HEK293 (cell line): Measurements from ENCODE around the gene KCNJ15.

Experiments
- CTCF ChIA-PET: fragments of 350-600 bp; formaldehyde crosslinking; extraction: SDS; loops from one replicate; lab custom pipeline; 2021; ENCODE audit warnings: antibody characterized with exemption; lab: Yijun Ruan, JAX
- POLR2A ChIA-PET: fragments of 300-600 bp; formaldehyde crosslinking; extraction: SDS; loops from one replicate; lab custom pipeline; 2020; ENCODE audit warnings: antibody characterized with exemption, inconsistent platforms; lab: Yijun Ruan, JAX
- H3K27ac ChIP-seq: fragments of 200-500 bp; sonication (Bioruptor generic); 2 replicates; pipeline ENCODE4 v1.5.1; 2014; ENCODE audit warnings: low read depth, low read length, control low read depth, inconsistent platforms; ENCODE audit errors: extremely low read depth
- H3K36me3 ChIP-seq, 2 experiments: fragments of 200-500 bp in 1 of 2; sonication (Bioruptor generic) in 1 of 2; 1 replicate in 1 of 2; 2 replicates in 1 of 2; pipeline ENCODE4 v1.5.1; 2014 to 2017; ENCODE audit warnings: inconsistent platforms in 2 of 2, low read length in 2 of 2; ENCODE audit not compliant: control insufficient read depth in 2 of 2, insufficient read depth in 1 of 2
- H3K4me1 ChIP-seq: fragments of 200-500 bp; sonication (Bioruptor generic); 2 replicates; pipeline ENCODE4 v1.5.1; 2014; ENCODE audit warnings: mild to moderate bottlenecking, low read length, inconsistent platforms; ENCODE audit not compliant: control insufficient read depth, insufficient read depth
- H3K4me3 ChIP-seq: 2 replicates; pipeline ENCODE4 v1.5.1; 2011; ENCODE audit warnings: low read depth, mild to moderate bottlenecking, control low read depth, low read length, moderate library complexity
- H3K9me3 ChIP-seq: fragments of 200-500 bp; sonication (Bioruptor generic); 2 replicates; pipeline ENCODE4 v1.5.1; 2014; ENCODE audit warnings: low read depth, low read length, inconsistent platforms; ENCODE audit not compliant: control insufficient read depth, insufficient read depth
- IKZF3 ChIP-seq: fragments of 450-650 bp; IDR thresholded peaks from 2 replicates; pipeline ENCODE4 v1.5.0; 2018; ENCODE audit warnings: missing biosample characterization, mild to moderate bottlenecking, missing genetic modification characterization, moderate library complexity
- MZF1 ChIP-seq: fragments of 450-650 bp; formaldehyde crosslinking; IDR thresholded peaks from 2 replicates; pipeline ENCODE4 v1.5.1; 2017; ENCODE audit warnings: missing biosample characterization, missing genetic modification characterization, borderline replicate concordance
- PRDM1 ChIP-seq: fragments of 450-650 bp; formaldehyde crosslinking; IDR thresholded peaks from 2 replicates; pipeline ENCODE4; 2016; ENCODE audit warnings: missing biosample characterization, missing genetic modification characterization
- PRDM2 ChIP-seq: fragments of 450-650 bp; formaldehyde crosslinking; IDR thresholded peaks from 2 replicates; pipeline ENCODE4 v1.5.1; 2016; ENCODE audit warnings: missing biosample characterization, missing genetic modification characterization, borderline replicate concordance
- ZBTB21 ChIP-seq: fragments of 450-650 bp; formaldehyde crosslinking; IDR thresholded peaks from 2 replicates; pipeline ENCODE4 v1.5.1; 2017; ENCODE audit warnings: missing biosample characterization, missing genetic modification characterization
- ZBTB48 ChIP-seq: fragments of 450-650 bp; formaldehyde crosslinking; IDR thresholded peaks from 2 replicates; pipeline ENCODE4 v1.5.1; 2016; ENCODE audit warnings: missing biosample characterization, missing genetic modification characterization
- ZNF112 ChIP-seq: fragments of 450-650 bp; formaldehyde crosslinking; IDR thresholded peaks from 2 replicates; pipeline ENCODE4 v1.5.0; 2017; ENCODE audit warnings: missing biosample characterization, missing genetic modification characterization
- ZNF140 ChIP-seq: fragments of 450-650 bp; formaldehyde crosslinking; IDR thresholded peaks from 2 replicates; pipeline ENCODE4 v1.5.1; 2016; ENCODE audit warnings: missing biosample characterization, missing genetic modification characterization
- ZNF155 ChIP-seq: fragments of 450-650 bp; formaldehyde crosslinking; IDR thresholded peaks from 2 replicates; pipeline ENCODE4 v1.5.1; 2016; ENCODE audit warnings: missing biosample characterization, missing genetic modification characterization
- ZNF174 ChIP-seq: fragments of 450-650 bp; formaldehyde crosslinking; IDR thresholded peaks from 2 replicates; pipeline ENCODE4 v1.5.0; 2017; ENCODE audit warnings: missing biosample characterization, mild to moderate bottlenecking, missing genetic modification characterization
- ZNF23 ChIP-seq: fragments of 450-650 bp; formaldehyde crosslinking; IDR thresholded peaks from 2 replicates; pipeline ENCODE4 v1.5.1; 2016; ENCODE audit warnings: missing biosample characterization, missing genetic modification characterization, borderline replicate concordance
- ZNF239 ChIP-seq: fragments of 450-650 bp; formaldehyde crosslinking; IDR thresholded peaks from 2 replicates; pipeline ENCODE4 v1.5.1; 2016; ENCODE audit warnings: missing biosample characterization, missing genetic modification characterization
- ZNF24 ChIP-seq: fragments of 450-650 bp; formaldehyde crosslinking; IDR thresholded peaks from 2 replicates; pipeline ENCODE4 v1.5.1; 2016; ENCODE audit warnings: missing biosample characterization, missing genetic modification characterization
- ZNF248 ChIP-seq: fragments of 450-650 bp; formaldehyde crosslinking; IDR thresholded peaks from 2 replicates; pipeline ENCODE4 v1.5.1; 2017; ENCODE audit warnings: missing biosample characterization, missing genetic modification characterization
- ZNF391 ChIP-seq: fragments of 450-650 bp; formaldehyde crosslinking; IDR thresholded peaks from 2 replicates; pipeline ENCODE4 v1.5.1; 2016; ENCODE audit warnings: low read depth, missing biosample characterization, missing genetic modification characterization, borderline replicate concordance
- ZNF404 ChIP-seq: fragments of 450-650 bp; formaldehyde crosslinking; IDR thresholded peaks from 2 replicates; pipeline ENCODE4 v1.5.1; 2017; ENCODE audit warnings: missing biosample characterization, missing genetic modification characterization
- ZNF488 ChIP-seq: fragments of 450-650 bp; formaldehyde crosslinking; IDR thresholded peaks from 2 replicates; pipeline ENCODE4 v1.5.1; 2016; ENCODE audit warnings: missing biosample characterization, missing genetic modification characterization
- ZNF510 ChIP-seq: fragments of 450-650 bp; formaldehyde crosslinking; IDR thresholded peaks from 2 replicates; pipeline ENCODE4 v1.5.1; 2018; ENCODE audit warnings: mild to moderate bottlenecking, missing genetic modification characterization, missing biosample characterization; ENCODE audit not compliant: insufficient replicate concordance
- ZNF518A ChIP-seq: fragments of 450-650 bp; formaldehyde crosslinking; conservative IDR thresholded peaks from 2 replicates; pipeline ENCODE4 v1.5.1; 2016; ENCODE audit warnings: low read depth, missing biosample characterization, missing genetic modification characterization
- ZNF529 ChIP-seq: fragments of 450-650 bp; formaldehyde crosslinking; IDR thresholded peaks from 2 replicates; pipeline ENCODE4 v1.5.1; 2017; ENCODE audit warnings: missing genetic modification characterization, missing biosample characterization; ENCODE audit not compliant: insufficient replicate concordance
- ZNF555 ChIP-seq: fragments of 450-650 bp; formaldehyde crosslinking; conservative IDR thresholded peaks from 2 replicates; pipeline ENCODE4 v1.5.1; 2017; ENCODE audit warnings: missing biosample characterization, mild to moderate bottlenecking, missing genetic modification characterization, inconsistent platforms
- ZNF558 ChIP-seq: fragments of 450-650 bp; formaldehyde crosslinking; IDR thresholded peaks from 2 replicates; pipeline ENCODE4 v1.5.1; 2016; ENCODE audit warnings: missing biosample characterization, missing genetic modification characterization
- ZNF585B ChIP-seq: fragments of 450-650 bp; formaldehyde crosslinking; IDR thresholded peaks from 2 replicates; pipeline ENCODE4 v1.5.1; 2016; ENCODE audit warnings: missing biosample characterization, missing genetic modification characterization
- ZNF626 ChIP-seq: fragments of 450-650 bp; sonication (Bioruptor Pico); formaldehyde crosslinking; IDR thresholded peaks from 2 replicates; pipeline ENCODE4 v1.5.1; 2018; ENCODE audit warnings: missing biosample characterization, missing genetic modification characterization, inconsistent platforms
- ZNF654 ChIP-seq: fragments of 450-650 bp; formaldehyde crosslinking; IDR thresholded peaks from 2 replicates; pipeline ENCODE4 v1.5.1; 2016; ENCODE audit warnings: low read depth, missing biosample characterization, missing genetic modification characterization
- ZSCAN16 ChIP-seq: fragments of 450-650 bp; formaldehyde crosslinking; IDR thresholded peaks from 2 replicates; pipeline ENCODE4 v1.5.1; 2016; ENCODE audit warnings: missing biosample characterization, missing genetic modification characterization
- ZSCAN23 ChIP-seq: fragments of 450-650 bp; formaldehyde crosslinking; IDR thresholded peaks from 2 replicates; pipeline ENCODE4 v1.5.1; 2016; ENCODE audit warnings: missing biosample characterization, missing genetic modification characterization

KCNJ15 gene

GRCh38 chr21:38223893-38224540, 32.8 kb upstream of the KCNJ15 start:
- ChIA-PET CTCF (interaction anchor here (0.9 to 2.8 kb wide), 5 partner anchors 9 to 512 kb away, joined by 3 to 14 read pairs (median 3); no protein-coding TSS in a partner anchor), POLR2A (no interaction called here)
- Histone ChIP-seq H3K4me1 (no peaks in the 10 kb centered on the region), H3K36me3 (no peaks in the 10 kb centered on the region), H3K27ac (no peak overlapping the region), H3K9me3 (no peaks in the 10 kb centered on the region), H3K4me3 (no peak overlapping the region)
- TF ChIP-seq ZNF585B (tag by site-specific recombination) (no peak), ZNF488 (tag by site-specific recombination) (no peak), ZBTB21 (no peak), IKZF3 (tag by site-specific recombination) (no peak), PRDM2 (tag by site-specific recombination) (no peak), MZF1 (tag by site-specific recombination) (no peak), ZNF518A (tag by site-specific recombination) (peak; percentile 64), ZNF558 (peak; percentile 64; the same call in 1 of the 2 replicates), ZSCAN16 (no peak), ZNF239 (tag by site-specific recombination) (no peak), ZSCAN23 (tag by site-specific recombination) (0 out of 2 replicates have a peak, but pooled peaks have one; percentile 52), ZNF112 (0 out of 2 replicates have a peak, but pooled peaks have one; percentile 22), ZNF654 (tag by site-specific recombination) (no peak), ZNF404 (no peak), ZNF155 (tag by site-specific recombination) (0 out of 2 replicates have a peak, but pooled peaks have one; percentile 65), ZNF555 (tag by site-specific recombination) (peak; percentile 27; the same call in 1 of the 2 replicates), ZNF529 (tag by site-specific recombination) (peak; percentile 92), ZNF23 (tag by site-specific recombination) (peak; percentile 56; the same call in 1 of the 2 replicates), ZNF510 (tag by site-specific recombination) (peak; percentile 95), ZNF248 (tag by site-specific recombination) (peak; percentile 78; the same call in 1 of the 2 replicates), ZNF24 (no peak), ZNF391 (tag by site-specific recombination) (peak; percentile 84; the same call in 1 of the 2 replicates), ZNF174 (peak; percentile 69; the same call in 1 of the 2 replicates), ZNF626 (tag by site-specific recombination) (peak; percentile 99), ZBTB48 (tag by site-specific recombination) (0 out of 2 replicates have a peak, but pooled peaks have one; percentile 47), ZNF140 (tag by site-specific recombination) (no peak), PRDM1 (tag by site-specific recombination) (no peak)
